Measurements from ENCODE around the gene ARHGEF28.

The ARHGEF28 gene

DNA sequence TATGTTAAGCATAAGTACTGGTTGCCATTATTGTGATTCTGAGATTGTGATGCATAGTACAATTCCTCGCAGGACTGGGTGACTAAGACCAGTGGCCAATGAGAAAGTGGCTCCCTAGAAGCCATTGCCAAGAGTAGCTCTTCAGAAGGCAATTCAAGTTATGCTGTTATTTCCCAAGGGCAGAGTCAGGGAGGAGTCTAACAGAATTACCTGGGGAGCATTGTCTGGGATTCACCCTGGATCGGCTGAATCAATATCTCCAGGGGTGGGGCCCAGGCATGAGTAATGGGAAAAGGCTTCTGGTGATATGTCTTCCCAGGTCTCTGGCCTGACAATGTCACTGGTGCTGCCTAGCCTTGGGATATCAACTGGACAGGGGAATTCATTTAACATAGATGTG, 10.9 kb upstream of the ARHGEF28 start:
- no peak overlapping the region for H3K4me3 Mint-ChIP-seq
- H3K27me3 Mint-ChIP-seq: peaks cover 55% of the 10 kb centered on the region
- no peak overlapping the region for H3K27ac Mint-ChIP-seq
- no peak for DNase-seq
- H3K4me1 Mint-ChIP-seq: no peaks in the 10 kb centered on the region
- ATAC-seq: no peak
- no peaks in the 10 kb centered on the region for H3K9me3 Mint-ChIP-seq

DNA sequence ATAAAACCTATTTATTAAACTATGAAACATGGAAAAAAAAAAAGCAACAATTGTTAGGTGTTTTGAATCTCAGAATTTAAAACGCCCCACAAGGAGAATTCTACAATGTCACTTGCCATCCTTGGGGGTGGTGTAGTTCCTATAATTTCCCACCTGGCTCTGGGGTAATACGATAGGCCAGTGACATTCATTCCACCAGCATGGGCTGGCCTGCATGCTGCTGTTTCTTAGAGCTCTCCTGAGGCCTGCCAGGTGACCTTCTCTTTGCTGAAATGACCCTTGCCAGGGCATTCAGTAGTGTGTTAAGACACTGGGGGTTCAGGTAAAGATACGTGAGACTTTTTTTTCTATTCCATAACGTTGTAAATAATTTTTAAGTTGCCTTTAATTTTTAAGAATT, 10.0 kb upstream of the ARHGEF28 start:
- ATAC-seq (no peak), DNase-seq (no peak)
- Mint-ChIP-seq H3K9me3 (no peaks in the 10 kb centered on the region), H3K27ac (no peak overlapping the region), H3K27me3 (peaks cover 55% of the 10 kb centered on the region), H3K4me1 (no peaks in the 10 kb centered on the region), H3K4me3 (no peak overlapping the region)

DNA sequence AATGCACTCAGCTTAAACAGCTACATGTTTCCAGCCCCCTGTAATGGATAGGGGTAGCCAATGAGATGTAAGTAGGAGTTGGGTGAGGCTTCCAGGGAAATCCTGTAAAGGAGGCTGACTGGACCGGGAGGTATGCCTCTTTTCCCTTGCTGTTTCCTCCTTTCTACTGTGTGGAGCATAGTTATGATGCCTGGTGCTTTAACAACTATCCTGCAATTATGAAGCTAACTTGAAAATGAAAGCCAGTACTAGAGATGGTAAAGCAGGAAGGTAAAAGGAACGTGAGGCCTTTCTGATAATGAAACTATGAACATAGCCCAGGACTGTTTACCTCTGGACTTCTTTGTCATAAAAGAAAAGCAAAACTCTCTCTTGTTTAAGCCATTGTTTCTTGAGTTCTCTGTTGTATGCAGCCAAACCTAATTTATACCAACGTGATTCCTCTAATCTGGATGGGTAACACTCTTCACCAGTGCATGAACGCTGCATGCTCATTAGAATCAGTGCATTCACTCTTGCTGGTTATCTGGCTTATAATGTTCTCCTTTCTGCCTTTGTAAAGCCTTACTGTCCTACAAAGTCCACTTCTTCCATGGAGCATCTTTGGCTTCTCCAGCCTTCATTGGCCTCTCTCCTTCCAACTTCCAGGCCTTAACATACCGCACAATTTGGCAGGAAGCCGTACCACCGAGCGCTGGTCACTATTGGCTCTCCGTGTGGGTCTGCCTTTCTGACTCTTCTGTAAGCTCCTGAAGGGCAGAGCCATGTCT, 8.3 kb upstream of the ARHGEF28 start:
- Mint-ChIP-seq H3K4me3 (no peak overlapping the region), H3K4me1 (no peaks in the 10 kb centered on the region), H3K9me3 (no peaks in the 10 kb centered on the region), H3K27ac (no peak overlapping the region), H3K27me3 (peaks cover 56% of the 10 kb centered on the region)
- DNase-seq: no peak
- no peak for ATAC-seq

DNA sequence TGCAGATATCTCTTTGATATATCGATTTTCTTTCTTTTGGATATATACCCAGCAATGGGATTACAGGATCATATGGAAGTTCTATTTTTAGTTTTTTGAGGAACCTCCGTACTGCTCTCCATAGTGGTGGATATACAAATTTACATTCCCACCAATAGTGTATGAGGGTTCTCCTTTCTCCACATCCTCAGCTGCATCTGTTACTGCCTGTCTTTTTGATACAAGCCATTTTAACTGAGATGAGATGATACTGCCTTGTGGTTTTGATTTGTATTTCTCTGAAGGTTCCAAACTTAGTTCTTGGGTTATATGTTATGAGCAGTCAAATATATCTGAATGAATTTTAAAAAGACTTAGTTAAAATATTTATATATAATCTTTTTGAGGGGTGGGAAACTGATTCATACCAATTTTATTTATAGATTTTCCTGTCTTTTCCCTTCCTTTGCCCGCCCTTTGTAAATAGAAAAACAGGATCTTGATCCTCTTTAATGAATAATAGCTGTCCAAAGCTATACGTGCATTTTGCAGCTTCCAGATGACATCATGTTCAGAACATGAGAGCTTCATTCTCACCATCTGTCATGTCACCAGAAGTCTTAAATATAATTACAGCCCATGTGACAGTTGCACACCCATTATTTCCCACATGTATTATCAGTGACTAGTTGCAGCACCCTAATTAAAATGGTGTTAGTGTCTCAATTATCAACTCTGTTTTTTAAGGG, 6.2 kb upstream of the ARHGEF28 start:
- Mint-ChIP-seq H3K9me3 (no peaks in the 10 kb centered on the region), H3K4me3 (no peak overlapping the region), H3K4me1 (no peaks in the 10 kb centered on the region), H3K27me3 (peaks cover 54% of the 10 kb centered on the region), H3K27ac (no peak overlapping the region)
- ATAC-seq: no peak
- DNase-seq: no peak

- no peak for ATAC-seq
- H3K27me3 Mint-ChIP-seq: peaks cover 59% of the 10 kb centered on the region
- no peak overlapping the region for H3K27ac Mint-ChIP-seq
Measured at GRCh38 chr5:73620334-73620687, 5.7 kb upstream of the ARHGEF28 start.

DNA sequence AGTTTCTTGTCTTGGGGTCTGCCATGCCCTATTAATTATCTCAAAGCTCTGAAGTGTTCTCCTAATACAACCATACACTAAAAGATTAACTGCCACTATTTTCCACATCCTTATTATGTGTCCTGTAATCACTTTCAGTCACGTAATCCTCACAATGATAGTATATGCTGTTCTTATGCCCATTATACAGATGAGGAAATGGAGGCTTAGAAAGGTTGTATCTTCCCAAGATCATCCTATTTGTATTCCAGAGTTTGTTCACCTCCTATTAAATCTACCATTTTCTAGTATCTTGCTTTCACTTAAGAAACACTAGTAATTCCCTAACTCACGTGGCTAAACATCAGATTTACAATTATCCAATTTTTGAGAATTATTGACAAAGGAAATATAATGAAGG, 2.9 kb upstream of the ARHGEF28 start:
- ATAC-seq: no peak
- Mint-ChIP-seq H3K27me3 (peaks cover 79% of the 10 kb centered on the region), H3K4me1 (no peaks in the 10 kb centered on the region), H3K4me3 (no peak overlapping the region), H3K9me3 (no peaks in the 10 kb centered on the region), H3K27ac (no peak overlapping the region)
- no peak for DNase-seq

More at GRCh38 chr5:73620334-73620687, 5.7 kb upstream of the ARHGEF28 start:
- no peaks in the 10 kb centered on the region for H3K9me3 Mint-ChIP-seq
- H3K4me1 Mint-ChIP-seq: no peaks in the 10 kb centered on the region
- no peak overlapping the region for H3K4me3 Mint-ChIP-seq
- no peak for DNase-seq

GRCh38 chr5:73623901-73624404, 2.0 kb upstream of the ARHGEF28 start:
- no peaks in the 10 kb centered on the region for H3K4me1 Mint-ChIP-seq
- ATAC-seq: no peak
- DNase-seq: no peak
- peaks cover 87% of the 10 kb centered on the region for H3K27me3 Mint-ChIP-seq
- H3K27ac Mint-ChIP-seq: no peak overlapping the region
- H3K4me3 Mint-ChIP-seq: no peak overlapping the region
- H3K9me3 Mint-ChIP-seq: no peaks in the 10 kb centered on the region

GRCh38 chr5:73624888-73625287, 1.1 kb upstream of the ARHGEF28 start:
- DNase-seq (no peak), ATAC-seq (no peak)
- no peak overlapping the region for H3K27ac Mint-ChIP-seq
- peak overlapping the region in 1 of 2 donors; percentile 26 for H3K4me3 Mint-ChIP-seq
- H3K4me1 Mint-ChIP-seq: no peaks in the 10 kb centered on the region
- peaks cover 84% of the 10 kb centered on the region for H3K27me3 Mint-ChIP-seq
- H3K9me3 Mint-ChIP-seq: no peaks in the 10 kb centered on the region

DNA sequence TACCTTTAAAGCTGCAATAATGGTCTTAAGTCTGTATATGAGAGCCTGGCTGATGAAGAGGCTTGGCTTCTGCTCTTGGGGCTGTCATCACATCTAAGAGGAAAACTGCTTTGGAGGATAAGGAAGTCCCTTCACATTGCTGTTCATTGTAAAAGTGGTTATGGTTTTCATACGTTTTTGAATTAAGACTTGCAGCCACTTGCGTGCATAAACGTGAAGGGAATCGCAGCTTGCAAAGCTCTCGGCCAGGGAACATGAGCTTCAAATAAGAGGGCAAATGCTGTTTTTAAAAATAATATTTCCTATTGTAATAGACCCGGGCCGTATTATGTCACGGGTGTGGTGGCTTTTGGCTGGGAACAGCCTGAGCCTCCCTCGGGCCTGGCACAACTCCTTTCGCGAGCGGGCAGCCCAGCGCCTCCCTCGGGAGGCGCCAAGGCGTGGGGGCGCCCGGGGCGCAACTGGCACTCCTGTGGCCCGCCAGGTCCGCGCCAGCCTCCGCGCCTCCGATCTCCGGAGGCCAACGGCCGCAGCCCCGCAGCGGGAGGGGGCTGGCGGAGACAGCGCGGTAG, 538 bp upstream of the ARHGEF28 start:
- ATAC-seq (no peak), DNase-seq (no peak)
- peak overlapping the region; percentile 41 to 51 for H3K4me3 Mint-ChIP-seq
- H3K9me3 Mint-ChIP-seq: no peaks in the 10 kb centered on the region
- no peak overlapping the region for H3K27ac Mint-ChIP-seq
- no peaks in the 10 kb centered on the region for H3K4me1 Mint-ChIP-seq
- H3K27me3 Mint-ChIP-seq: peaks cover 82% of the 10 kb centered on the region

GRCh38 chr5:73626814-73627313, 868 bp downstream of the ARHGEF28 start:
- peaks cover 72% of the 10 kb centered on the region for H3K27me3 Mint-ChIP-seq

GRCh38 chr5:73629456-73629855, 3.5 kb downstream of the ARHGEF28 start:
- Mint-ChIP-seq H3K4me3 (no peak overlapping the region), H3K27ac (no peak overlapping the region), H3K9me3 (no peaks in the 10 kb centered on the region), H3K27me3 (peaks cover 51% of the 10 kb centered on the region), H3K4me1 (no peaks in the 10 kb centered on the region)
- DNase-seq (no peak), ATAC-seq (no peak)

More at GRCh38 chr5:73626814-73627313, 868 bp downstream of the ARHGEF28 start:
- DNase-seq: no peak
- H3K9me3 Mint-ChIP-seq: no peaks in the 10 kb centered on the region
- H3K27ac Mint-ChIP-seq: no peak overlapping the region
- no peaks in the 10 kb centered on the region for H3K4me1 Mint-ChIP-seq
- H3K4me3 Mint-ChIP-seq: no peak overlapping the region
- ATAC-seq: no peak

GRCh38 chr5:73630765-73631164, 4.8 kb downstream of the ARHGEF28 start:
- Mint-ChIP-seq H3K4me3 (no peak overlapping the region), H3K9me3 (no peaks in the 10 kb centered on the region), H3K27me3 (peaks cover 41% of the 10 kb centered on the region), H3K27ac (no peak overlapping the region), H3K4me1 (no peaks in the 10 kb centered on the region)
- no peak for DNase-seq
- ATAC-seq: no peak

- no peaks in the 10 kb centered on the region for H3K9me3 Mint-ChIP-seq
- H3K27me3 Mint-ChIP-seq: peaks cover 38% of the 10 kb centered on the region
- DNase-seq: no peak
- no peak for ATAC-seq
- H3K27ac Mint-ChIP-seq: no peak overlapping the region
- H3K4me3 Mint-ChIP-seq: no peak overlapping the region
- H3K4me1 Mint-ChIP-seq: no peaks in the 10 kb centered on the region
Measured at GRCh38 chr5:73631500-73631899, 5.5 kb downstream of the ARHGEF28 start.

DNA sequence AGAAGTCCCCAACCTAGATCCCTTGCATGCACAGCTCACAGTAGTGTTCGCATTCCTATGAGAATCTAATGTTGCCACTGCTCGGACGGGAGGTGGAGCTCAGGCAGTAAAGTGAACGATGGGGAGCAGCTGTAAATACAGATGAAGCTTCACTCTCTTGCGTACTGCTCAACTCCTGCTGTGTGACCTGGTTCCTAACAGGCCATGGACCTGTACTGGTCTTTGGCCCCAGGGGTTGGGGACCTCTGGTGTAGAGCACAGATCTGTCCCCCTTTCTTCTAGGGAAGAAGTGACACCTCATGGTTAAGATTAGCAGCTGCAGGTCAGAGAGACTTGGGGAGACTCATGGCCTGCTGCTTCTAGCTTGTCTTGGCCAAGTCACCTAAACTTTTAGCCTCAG, 7.1 kb downstream of the ARHGEF28 start:
- H3K4me1 Mint-ChIP-seq: no peaks in the 10 kb centered on the region
- DNase-seq: no peak
- H3K9me3 Mint-ChIP-seq: no peaks in the 10 kb centered on the region
- peaks cover 32% of the 10 kb centered on the region for H3K27me3 Mint-ChIP-seq
- ATAC-seq: no peak
- no peak overlapping the region for H3K27ac Mint-ChIP-seq
- H3K4me3 Mint-ChIP-seq: no peak overlapping the region

GRCh38 chr5:73636408-73636807, 10.4 kb downstream of the ARHGEF28 start:
- H3K4me3 Mint-ChIP-seq: no peak overlapping the region
- no peak for DNase-seq
- no peak for ATAC-seq
- peaks cover 9% of the 10 kb centered on the region for H3K27me3 Mint-ChIP-seq
- no peaks in the 10 kb centered on the region for H3K9me3 Mint-ChIP-seq
- H3K27ac Mint-ChIP-seq: no peak overlapping the region
- no peaks in the 10 kb centered on the region for H3K4me1 Mint-ChIP-seq

DNA sequence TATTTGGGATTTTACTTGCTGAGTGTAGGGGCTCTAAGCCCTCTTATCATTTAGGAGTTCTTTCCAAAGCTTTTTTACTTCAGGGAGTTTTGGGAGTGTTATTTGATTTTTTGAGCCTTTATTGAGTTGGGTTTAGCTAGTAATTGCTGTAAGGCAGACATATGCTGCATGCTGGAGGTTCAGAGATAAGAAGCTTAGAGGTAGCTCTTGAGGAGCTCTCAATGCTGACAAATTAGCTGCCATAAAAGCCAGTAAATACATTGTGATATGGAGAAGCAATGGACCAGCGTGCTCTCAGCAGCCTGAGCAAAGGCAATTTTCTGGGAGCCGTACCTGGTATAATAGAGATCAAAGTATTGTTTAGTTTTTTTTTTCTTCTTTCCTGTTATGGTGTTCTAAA, 11.6 kb downstream of the ARHGEF28 start:
- no peak for ATAC-seq
- no peaks in the 10 kb centered on the region for H3K9me3 Mint-ChIP-seq
- peaks cover 17% of the 10 kb centered on the region for H3K27me3 Mint-ChIP-seq
- no peak overlapping the region for H3K27ac Mint-ChIP-seq
- no peaks in the 10 kb centered on the region for H3K4me1 Mint-ChIP-seq
- H3K4me3 Mint-ChIP-seq: no peak overlapping the region
- DNase-seq: no peak

All from stimulated activated naive CD8-positive, alpha-beta T cell treated with anti-CD3 and anti-CD28 coated beads, Interleukin-15, amount 100 ng/mL, for 72 hours (primary cell).